Breast epithelium (tissue), 3 donors: ENCODE measurements around the gene CD55.

Source experiments
- CTCF ChIP-seq, 3 donors: fragments of 450-650 bp; IDR thresholded peaks; one replicate each; pipeline ENCODE4 v1.5.1; 2016 to 2017; ENCODE audit warnings: antibody characterized with exemption in 3 of 3, mild to moderate bottlenecking in 3 of 3, moderate library complexity in 3 of 3
- POLR2AphosphoS5 ChIP-seq, 3 donors: sonication (generic); formaldehyde crosslinking; IDR thresholded peaks; one replicate each; pipeline ENCODE4 v1.6.1; 2017; ENCODE audit warnings: antibody characterized with exemption in 3 of 3

GRCh38 chr1:207398986-207399385 is 77.5 kb downstream of the CD55 start:
- TF ChIP-seq POLR2AphosphoS5 (IDR thresholded peaks at IDR 0.05) (no peak), CTCF (IDR thresholded peaks at IDR 0.05) (no peak)
